HepG2 (cell line): ENCODE results near the gene NUP93. TPM values are rescaled to one million over a fixed set of nuclear protein-coding genes. Genes with fewer than 3 reads are reported as not detected.

Experiments
- AGO2 ChIP-seq: fragments of 200-400 bp; formaldehyde crosslinking; optimal IDR thresholded peaks from 2 replicates; pipeline ENCODE3; 2017; ENCODE audit warnings: mild to moderate bottlenecking, low read depth, low read length, moderate library complexity
- ARNT2 ChIP-seq: sonication (generic); formaldehyde crosslinking; IDR thresholded peaks from 2 replicates; pipeline ENCODE4 v1.8.0; 2022; ENCODE audit warnings: mild to moderate bottlenecking, low read depth, missing genetic modification reagents, moderate library complexity
- BCL6 ChIP-seq: IDR thresholded peaks from 2 replicates; pipeline ENCODE4 v1.6.1; 2016; ENCODE audit warnings: missing genetic modification reagents, missing compliant biosample characterization
- E2F1 ChIP-seq: sonication (generic); formaldehyde crosslinking; IDR thresholded peaks from 2 replicates; pipeline ENCODE4 v1.5.0; 2020; ENCODE audit warnings: missing genetic modification reagents
- ETV5 ChIP-seq: IDR thresholded peaks from 2 replicates; pipeline ENCODE4 v1.6.1; 2018; ENCODE audit warnings: missing biosample characterization, missing genetic modification reagents, inconsistent platforms, borderline replicate concordance
- MEF2D ChIP-seq: sonication (generic); formaldehyde crosslinking; IDR thresholded peaks from 2 replicates; pipeline ENCODE4 v1.5.1; 2020; ENCODE audit warnings: mild to moderate bottlenecking, missing genetic modification reagents
- MXD4 ChIP-seq: IDR thresholded peaks from 2 replicates; pipeline ENCODE4 v1.6.1; 2016; ENCODE audit warnings: mild to moderate bottlenecking, missing biosample characterization, missing genetic modification reagents
- NFKB2 ChIP-seq: sonication (generic); formaldehyde crosslinking; IDR thresholded peaks from 2 replicates; pipeline ENCODE4 v1.4.0; 2020; ENCODE audit warnings: missing genetic modification reagents, borderline replicate concordance
- RNF2 ChIP-seq: fragments of 450-650 bp; conservative IDR thresholded peaks from 2 replicates; pipeline ENCODE4 v1.6.1; 2016; ENCODE audit warnings: low read depth
- SCMH1 ChIP-seq: sonication (generic); formaldehyde crosslinking; IDR thresholded peaks from 2 replicates; pipeline ENCODE4 v1.9.0; 2021; ENCODE audit warnings: missing genetic modification reagents, mild to moderate bottlenecking, borderline replicate concordance
- SNAI1 ChIP-seq: sonication (generic); formaldehyde crosslinking; IDR thresholded peaks from 2 replicates; pipeline ENCODE4 v1.5.0; 2020; ENCODE audit warnings: mild to moderate bottlenecking, missing genetic modification reagents, borderline replicate concordance
- SRY ChIP-seq: sonication (generic); formaldehyde crosslinking; IDR thresholded peaks from 2 replicates; pipeline ENCODE4 v1.8.0; 2022; ENCODE audit warnings: mild to moderate bottlenecking, missing genetic modification reagents
- TBL1XR1 ChIP-seq: fragments of 150-350 bp; IDR thresholded peaks from 2 replicates; pipeline ENCODE4 v1.6.1; 2014; ENCODE audit warnings: borderline replicate concordance, low read length; ENCODE audit not compliant: partially characterized antibody
- TCF7L2 ChIP-seq: IDR thresholded peaks from 2 replicates; pipeline ENCODE4 v1.6.1; 2011; ENCODE audit warnings: mild to moderate bottlenecking, low read depth, low read length, moderate library complexity
- TEAD3 ChIP-seq: optimal IDR thresholded peaks from 2 replicates; pipeline ENCODE3; 2016; ENCODE audit warnings: borderline replicate concordance
- THRA ChIP-seq: sonication (generic); formaldehyde crosslinking; IDR thresholded peaks from 2 replicates; pipeline ENCODE4 v1.4.0; 2020; ENCODE audit warnings: missing genetic modification reagents, borderline replicate concordance
- ZKSCAN8 ChIP-seq: IDR thresholded peaks from 2 replicates; pipeline ENCODE4 v1.6.1; 2016; ENCODE audit warnings: borderline replicate concordance, missing genetic modification reagents, missing compliant biosample characterization
- ZNF18 ChIP-seq: sonication (generic); formaldehyde crosslinking; IDR thresholded peaks from 2 replicates; pipeline ENCODE4 v1.8.0; 2022; ENCODE audit warnings: mild to moderate bottlenecking, missing genetic modification reagents; ENCODE audit not compliant: insufficient replicate concordance
- ZNF180 ChIP-seq: sonication (generic); formaldehyde crosslinking; IDR thresholded peaks from 2 replicates; pipeline ENCODE4 v1.4.0; 2020; ENCODE audit warnings: low read depth, missing genetic modification reagents, borderline replicate concordance
- ZNF317 ChIP-seq: sonication (generic); formaldehyde crosslinking; IDR thresholded peaks from 2 replicates; pipeline ENCODE4 v1.5.0; 2020; ENCODE audit warnings: mild to moderate bottlenecking, missing genetic modification reagents
- ZNF468 ChIP-seq: sonication (generic); formaldehyde crosslinking; IDR thresholded peaks from 2 replicates; pipeline ENCODE4 v1.8.0; 2022; ENCODE audit warnings: mild to moderate bottlenecking, moderate library complexity, missing genetic modification reagents
- ZNF691 ChIP-seq: sonication (generic); formaldehyde crosslinking; IDR thresholded peaks from 2 replicates; pipeline ENCODE4 v1.4.0; 2020; ENCODE audit warnings: missing genetic modification reagents, low read depth, mild to moderate bottlenecking, borderline replicate concordance
- ZNF740 ChIP-seq: sonication (generic); formaldehyde crosslinking; IDR thresholded peaks from 2 replicates; pipeline ENCODE4 v1.4.0; 2020; ENCODE audit warnings: missing genetic modification reagents
- ZNF816 ChIP-seq: sonication (generic); formaldehyde crosslinking; IDR thresholded peaks from 2 replicates; pipeline ENCODE4 v1.8.0; 2022; ENCODE audit warnings: missing genetic modification reagents, mild to moderate bottlenecking, borderline replicate concordance
- polyA plus RNA-seq, 8 experiments: library from polyadenylated mRNA; depleted of rRNA in 3 of 8; stranded (reverse) in 7 of 8; unstranded in 1 of 8; fragments of >200 nt; fragmentation: Illumina TruSeq in 4 of 8; extraction: Trizol in 4 of 8; gene quantifications; 2 replicates each; pipeline versions ENCODE4 v1.2.1 to v1.2.3, GENCODE V29; 2011 to 2016; ENCODE audit warnings: low read depth in 4 of 8, missing spikeins in 1 of 8, mixed read lengths in 1 of 8; ENCODE audit not compliant: insufficient read depth in 1 of 8
- total RNA-seq, 5 experiments: library from RNA; depleted of rRNA; stranded (reverse); fragments of >200 nt; fragmentation: Illumina TruSeq; extraction: Trizol; gene quantifications; 2 replicates each; pipeline ENCODE4 v1.2.3, GENCODE V29; 2016; ENCODE audit warnings: low read depth in 1 of 5

The NUP93 gene
- total and polyA plus RNA-seq, 2 of the 13 experiments (the other 11 are each of a cell fraction or from before 2014, with no cell fraction given), result 58.5 to 140 TPM

GRCh38 chr16:56729735-56730662 is at the start of gene NUP93 (continued):
- peak; percentile 71; the same call in 1 of the 2 replicates for TF ChIP-seq ZKSCAN8 (CRISPR knock-in tag)
- peak; percentile 78 for TF ChIP-seq ZNF816 (CRISPR knock-in tag)
- 0 out of 2 replicates have a peak, but pooled peaks have one; percentile 31 for TF ChIP-seq ZNF317 (CRISPR knock-in tag)
- TF ChIP-seq RNF2, result peak; percentile 91
- TF ChIP-seq ZNF468, result peak; percentile 81; the same call in 1 of the 2 replicates
- TF ChIP-seq TCF7L2, result no peak
- TF ChIP-seq E2F1, result peak; percentile 84
- peak; percentile 63 for TF ChIP-seq THRA (CRISPR knock-in tag)
- peak; percentile 63 for TF ChIP-seq ZNF18 (CRISPR knock-in tag)
- TF ChIP-seq ZNF180, result no peak; the same call in 1 of the 2 replicates
- peak; percentile 85 for TF ChIP-seq ZNF740 (CRISPR knock-in tag)
- no peak for TF ChIP-seq ZNF691 (CRISPR knock-in tag)
- TF ChIP-seq TBL1XR1, result peak; percentile 46
- peak; percentile 45 for TF ChIP-seq TEAD3 (CRISPR knock-in tag)
- 0 out of 2 replicates have a peak, but pooled peaks have one; percentile 26 for TF ChIP-seq MEF2D (CRISPR knock-in tag)
- peak; percentile 61 for TF ChIP-seq AGO2
- TF ChIP-seq ETV5, result peak; percentile 34
- peak; percentile 97 for TF ChIP-seq MXD4 (CRISPR knock-in tag)
- peak; percentile 89 for TF ChIP-seq ARNT2 (CRISPR knock-in tag)
- TF ChIP-seq SCMH1 (CRISPR knock-in tag), result no peak
- no peak; the same call in 1 of the 2 replicates for TF ChIP-seq BCL6
- peak; percentile 90; the same call in 1 of the 2 replicates for TF ChIP-seq NFKB2 (CRISPR knock-in tag)
- no peak; the same call in 1 of the 2 replicates for TF ChIP-seq SRY (CRISPR knock-in tag)
- no peak for TF ChIP-seq SNAI1
